GM12872 (cell line): ENCODE results near the gene SOX8.

Experiments
- CTCF ChIP-seq: IDR thresholded peaks from 3 replicates; pipeline ENCODE4 v1.5.1; 2011; ENCODE audit warnings: low read depth, mild to moderate bottlenecking, low read length, moderate library complexity; ENCODE audit not compliant: insufficient read depth

Gene SOX8

GRCh38 chr16:1035066-1035415, 53.5 kb downstream of the SOX8 start:
- no peak for TF ChIP-seq CTCF

GRCh38 chr16:1036166-1036565, 54.6 kb downstream of the SOX8 start:
- TF ChIP-seq CTCF, result no peak
